Measurements from ENCODE around the gene HYAL4. TPM values are rescaled to one million over a fixed set of nuclear protein-coding genes. Genes with fewer than 3 reads are reported as not detected.

The HYAL4 gene
- total RNA-seq, 4 donors from 2014 or later, result not detected

- H3K9me3 ChIP-seq, result no peaks in the 10 kb centered on the region
- no peak for DNase-seq
- TF ChIP-seq, protein P1, sequence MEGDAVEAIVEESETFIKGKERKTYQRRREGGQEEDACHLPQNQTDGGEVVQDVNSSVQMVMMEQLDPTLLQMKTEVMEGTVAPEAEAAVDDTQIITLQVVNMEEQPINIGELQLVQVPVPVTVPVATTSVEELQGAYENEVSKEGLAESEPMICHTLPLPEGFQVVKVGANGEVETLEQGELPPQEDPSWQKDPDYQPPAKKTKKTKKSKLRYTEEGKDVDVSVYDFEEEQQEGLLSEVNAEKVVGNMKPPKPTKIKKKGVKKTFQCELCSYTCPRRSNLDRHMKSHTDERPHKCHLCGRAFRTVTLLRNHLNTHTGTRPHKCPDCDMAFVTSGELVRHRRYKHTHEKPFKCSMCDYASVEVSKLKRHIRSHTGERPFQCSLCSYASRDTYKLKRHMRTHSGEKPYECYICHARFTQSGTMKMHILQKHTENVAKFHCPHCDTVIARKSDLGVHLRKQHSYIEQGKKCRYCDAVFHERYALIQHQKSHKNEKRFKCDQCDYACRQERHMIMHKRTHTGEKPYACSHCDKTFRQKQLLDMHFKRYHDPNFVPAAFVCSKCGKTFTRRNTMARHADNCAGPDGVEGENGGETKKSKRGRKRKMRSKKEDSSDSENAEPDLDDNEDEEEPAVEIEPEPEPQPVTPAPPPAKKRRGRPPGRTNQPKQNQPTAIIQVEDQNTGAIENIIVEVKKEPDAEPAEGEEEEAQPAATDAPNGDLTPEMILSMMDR (IDR thresholded peaks at IDR 0.05), result no peak
- TF ChIP-seq POLR2A (IDR thresholded peaks at IDR 0.05), result no peak
- H3K36me3 ChIP-seq, result no peaks in the 10 kb centered on the region
- no peak within 1 kb of the TSS for H3K27ac ChIP-seq
- H3K4me1 ChIP-seq, result no peaks in the 10 kb centered on the region
- no peak within 1 kb of the TSS for H3K4me3 ChIP-seq
- no peaks in the 10 kb centered on the region for H3K27me3 ChIP-seq
- intact Hi-C loops (cut with DNase I; ENCODE audit: low total_unique reads), result no loop called here
These were observed 80.0 kb downstream of the HYAL4 start, which contains the start of gene SPAM1 for GRCh38 chr7:123924941-123925340. TSS of gene SPAM1 (plus strand) at chr7:123925241. CDS start at chr7:123953571, 28,330 bp downstream.

Other genes with a start within 250 kb of the HYAL4 start
- not detected for gene ASB15, start 243.3 kb upstream of the HYAL4 start, total RNA-seq
- gene LMOD2, start 189.3 kb upstream of the HYAL4 start, total RNA-seq, result under 1 TPM in 1 of 4 donors, not detected in 3; 0.52 TPM
- gene WASL, start 96.2 kb upstream of the HYAL4 start, total RNA-seq, result 10 to 100 TPM; 16.9 to 56.9 (median 49.5) TPM
- not detected for gene SPAM1, start 80.1 kb downstream of the HYAL4 start, total RNA-seq
- gene TMEM229A, start 187.9 kb downstream of the HYAL4 start, total RNA-seq, result 1 to 10 TPM in 1 of 4 donors, not detected in 3; 7.1 TPM

All from uterus (tissue), 4 donors.